GM12878 (cell line): ENCODE data around the gene HCFC1R1.

Experiments
- BCLAF1 ChIP-seq: fragments of 450-650 bp; IDR thresholded peaks from 2 replicates; pipeline ENCODE4 v1.6.1; 2017; ENCODE audit warnings: antibody characterized with exemption, mild to moderate bottlenecking, moderate library complexity
- EZH2 ChIP-seq: IDR thresholded peaks from 2 replicates; pipeline ENCODE4 v1.6.1; 2012; ENCODE audit warnings: low read depth, mild to moderate bottlenecking, control low read depth, inconsistent platforms, low read length, borderline replicate concordance; ENCODE audit not compliant: control insufficient read depth
- HDAC6 ChIP-seq: fragments of 200-600 bp; sonication (generic); IDR thresholded peaks from one replicate; pipeline ENCODE4 v1.8.0; 2017; ENCODE audit warnings: antibody characterized with exemption; ENCODE audit not compliant: unreplicated experiment
- MXI1 ChIP-seq: fragments of 150-350 bp; IDR thresholded peaks from 2 replicates; pipeline ENCODE4 v1.6.1; 2011; ENCODE audit warnings: low read depth, mild to moderate bottlenecking, inconsistent platforms, low read length, improper control_type of control experiment
- POLR2AphosphoS5 ChIP-seq: IDR thresholded peaks from 2 replicates; pipeline ENCODE4 v1.6.1; 2011; ENCODE audit warnings: mild to moderate bottlenecking, low read length, inconsistent platforms
- RFX5 ChIP-seq: IDR thresholded peaks from 2 replicates; pipeline ENCODE4 v1.6.1; 2011; ENCODE audit warnings: low read depth, low read length, improper control_type of control experiment
- TARDBP ChIP-seq: IDR thresholded peaks from 2 replicates; pipeline ENCODE4 v1.6.1; 2016; ENCODE audit warnings: borderline replicate concordance
- TF ChIP-seq, protein P1 (sequence below), 3 experiments: IDR thresholded peaks in 2 of 3; conservative IDR thresholded peaks in 1 of 3; 2 replicates each; pipeline ENCODE4 v1.5.1; 2011; ENCODE audit warnings: low read depth in 3 of 3, low read length in 3 of 3, mild to moderate bottlenecking in 3 of 3, control low read depth in 2 of 3, moderate library complexity in 2 of 3, inconsistent platforms in 1 of 3, mixed read lengths in 1 of 3; ENCODE audit not compliant: control insufficient read depth in 2 of 3, insufficient read depth in 1 of 3; ENCODE audit errors: extremely low read depth in 1 of 3
- TF ChIP-seq, protein P2 (sequence below): IDR thresholded peaks from 2 replicates; pipeline ENCODE4 v1.6.1; 2012; ENCODE audit warnings: low read depth, low read length, improper control_type of control experiment
- TF ChIP-seq, protein P3 (sequence below): fragments of 450-650 bp; IDR thresholded peaks from 2 replicates; pipeline ENCODE4 v1.6.1; 2018; ENCODE audit warnings: mild to moderate bottlenecking, low read depth, moderate library complexity; ENCODE audit not compliant: partially characterized antibody
- TF ChIP-seq, protein P4 (sequence below): fragments of 450-650 bp; IDR thresholded peaks from 2 replicates; pipeline ENCODE4 v1.6.1; 2014; ENCODE audit warnings: mild to moderate bottlenecking
- TF ChIP-seq, protein P5 (sequence below): fragments of 450-650 bp; IDR thresholded peaks from 2 replicates; pipeline ENCODE4 v1.6.1; 2017; ENCODE audit warnings: mild to moderate bottlenecking

DNA sequence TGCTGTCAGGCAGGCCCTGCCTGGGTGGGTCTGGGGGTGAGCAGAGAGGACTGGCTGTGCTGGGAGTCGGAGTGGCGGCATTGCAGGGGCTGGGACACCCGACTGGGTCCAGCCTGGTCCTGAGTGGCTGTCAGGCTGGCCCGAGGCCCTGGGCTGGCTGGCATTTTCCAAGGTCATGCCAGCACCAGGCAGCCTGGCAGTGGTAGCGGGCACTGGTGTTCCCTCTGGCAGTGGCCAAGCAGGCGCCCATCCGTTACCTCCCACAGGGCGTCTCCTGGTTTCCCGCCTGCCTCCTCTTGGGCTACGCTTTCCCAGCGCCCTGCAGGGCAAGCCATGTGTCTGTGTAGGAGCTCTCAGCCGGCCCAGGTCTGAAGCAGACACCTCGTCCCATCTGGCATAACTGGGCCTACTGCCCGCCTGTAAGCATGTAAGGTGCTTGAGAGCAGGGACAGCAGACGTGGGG, 37.8 kb downstream of the HCFC1R1 start:
- TF ChIP-seq EZH2 (no peak), BCLAF1 (no peak), TARDBP (no peak), HDAC6 (no peak), RFX5 (no peak), MXI1 (no peak), POLR2AphosphoS5 (no peak)
- TF ChIP-seq, protein P1, sequence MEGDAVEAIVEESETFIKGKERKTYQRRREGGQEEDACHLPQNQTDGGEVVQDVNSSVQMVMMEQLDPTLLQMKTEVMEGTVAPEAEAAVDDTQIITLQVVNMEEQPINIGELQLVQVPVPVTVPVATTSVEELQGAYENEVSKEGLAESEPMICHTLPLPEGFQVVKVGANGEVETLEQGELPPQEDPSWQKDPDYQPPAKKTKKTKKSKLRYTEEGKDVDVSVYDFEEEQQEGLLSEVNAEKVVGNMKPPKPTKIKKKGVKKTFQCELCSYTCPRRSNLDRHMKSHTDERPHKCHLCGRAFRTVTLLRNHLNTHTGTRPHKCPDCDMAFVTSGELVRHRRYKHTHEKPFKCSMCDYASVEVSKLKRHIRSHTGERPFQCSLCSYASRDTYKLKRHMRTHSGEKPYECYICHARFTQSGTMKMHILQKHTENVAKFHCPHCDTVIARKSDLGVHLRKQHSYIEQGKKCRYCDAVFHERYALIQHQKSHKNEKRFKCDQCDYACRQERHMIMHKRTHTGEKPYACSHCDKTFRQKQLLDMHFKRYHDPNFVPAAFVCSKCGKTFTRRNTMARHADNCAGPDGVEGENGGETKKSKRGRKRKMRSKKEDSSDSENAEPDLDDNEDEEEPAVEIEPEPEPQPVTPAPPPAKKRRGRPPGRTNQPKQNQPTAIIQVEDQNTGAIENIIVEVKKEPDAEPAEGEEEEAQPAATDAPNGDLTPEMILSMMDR (IDR thresholded peaks at IDR 0.05 in 2 of 3, conservative IDR thresholded peaks at IDR 0.05 in 1 of 3; ENCODE audit: control insufficient read depth in 2 of 3, extremely low read depth in 1 of 3, insufficient read depth in 1 of 3, low read depth in 3 of 3, low read length in 3 of 3): no peak
- TF ChIP-seq, protein P2, sequence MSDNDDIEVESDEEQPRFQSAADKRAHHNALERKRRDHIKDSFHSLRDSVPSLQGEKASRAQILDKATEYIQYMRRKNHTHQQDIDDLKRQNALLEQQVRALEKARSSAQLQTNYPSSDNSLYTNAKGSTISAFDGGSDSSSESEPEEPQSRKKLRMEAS: no peak
- TF ChIP-seq, protein P3, sequence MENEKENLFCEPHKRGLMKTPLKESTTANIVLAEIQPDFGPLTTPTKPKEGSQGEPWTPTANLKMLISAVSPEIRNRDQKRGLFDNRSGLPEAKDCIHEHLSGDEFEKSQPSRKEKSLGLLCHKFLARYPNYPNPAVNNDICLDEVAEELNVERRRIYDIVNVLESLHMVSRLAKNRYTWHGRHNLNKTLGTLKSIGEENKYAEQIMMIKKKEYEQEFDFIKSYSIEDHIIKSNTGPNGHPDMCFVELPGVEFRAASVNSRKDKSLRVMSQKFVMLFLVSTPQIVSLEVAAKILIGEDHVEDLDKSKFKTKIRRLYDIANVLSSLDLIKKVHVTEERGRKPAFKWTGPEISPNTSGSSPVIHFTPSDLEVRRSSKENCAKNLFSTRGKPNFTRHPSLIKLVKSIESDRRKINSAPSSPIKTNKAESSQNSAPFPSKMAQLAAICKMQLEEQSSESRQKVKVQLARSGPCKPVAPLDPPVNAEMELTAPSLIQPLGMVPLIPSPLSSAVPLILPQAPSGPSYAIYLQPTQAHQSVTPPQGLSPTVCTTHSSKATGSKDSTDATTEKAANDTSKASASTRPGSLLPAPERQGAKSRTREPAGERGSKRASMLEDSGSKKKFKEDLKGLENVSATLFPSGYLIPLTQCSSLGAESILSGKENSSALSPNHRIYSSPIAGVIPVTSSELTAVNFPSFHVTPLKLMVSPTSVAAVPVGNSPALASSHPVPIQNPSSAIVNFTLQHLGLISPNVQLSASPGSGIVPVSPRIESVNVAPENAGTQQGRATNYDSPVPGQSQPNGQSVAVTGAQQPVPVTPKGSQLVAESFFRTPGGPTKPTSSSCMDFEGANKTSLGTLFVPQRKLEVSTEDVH: no peak
- TF ChIP-seq, protein P4, sequence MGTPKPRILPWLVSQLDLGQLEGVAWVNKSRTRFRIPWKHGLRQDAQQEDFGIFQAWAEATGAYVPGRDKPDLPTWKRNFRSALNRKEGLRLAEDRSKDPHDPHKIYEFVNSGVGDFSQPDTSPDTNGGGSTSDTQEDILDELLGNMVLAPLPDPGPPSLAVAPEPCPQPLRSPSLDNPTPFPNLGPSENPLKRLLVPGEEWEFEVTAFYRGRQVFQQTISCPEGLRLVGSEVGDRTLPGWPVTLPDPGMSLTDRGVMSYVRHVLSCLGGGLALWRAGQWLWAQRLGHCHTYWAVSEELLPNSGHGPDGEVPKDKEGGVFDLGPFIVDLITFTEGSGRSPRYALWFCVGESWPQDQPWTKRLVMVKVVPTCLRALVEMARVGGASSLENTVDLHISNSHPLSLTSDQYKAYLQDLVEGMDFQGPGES: no peak
- TF ChIP-seq, protein P5, sequence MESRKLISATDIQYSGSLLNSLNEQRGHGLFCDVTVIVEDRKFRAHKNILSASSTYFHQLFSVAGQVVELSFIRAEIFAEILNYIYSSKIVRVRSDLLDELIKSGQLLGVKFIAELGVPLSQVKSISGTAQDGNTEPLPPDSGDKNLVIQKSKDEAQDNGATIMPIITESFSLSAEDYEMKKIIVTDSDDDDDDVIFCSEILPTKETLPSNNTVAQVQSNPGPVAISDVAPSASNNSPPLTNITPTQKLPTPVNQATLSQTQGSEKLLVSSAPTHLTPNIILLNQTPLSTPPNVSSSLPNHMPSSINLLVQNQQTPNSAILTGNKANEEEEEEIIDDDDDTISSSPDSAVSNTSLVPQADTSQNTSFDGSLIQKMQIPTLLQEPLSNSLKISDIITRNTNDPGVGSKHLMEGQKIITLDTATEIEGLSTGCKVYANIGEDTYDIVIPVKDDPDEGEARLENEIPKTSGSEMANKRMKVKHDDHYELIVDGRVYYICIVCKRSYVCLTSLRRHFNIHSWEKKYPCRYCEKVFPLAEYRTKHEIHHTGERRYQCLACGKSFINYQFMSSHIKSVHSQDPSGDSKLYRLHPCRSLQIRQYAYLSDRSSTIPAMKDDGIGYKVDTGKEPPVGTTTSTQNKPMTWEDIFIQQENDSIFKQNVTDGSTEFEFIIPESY: no peak
